HG03159 (cell line): ENCODE measurements around the gene XKR7.

Experiments
- ATAC-seq: cut with Tn5 transposase; IDR thresholded peaks from one replicate; pipeline ENCODE4 v1.9.1; 2021; ENCODE audit warnings: mild to moderate bottlenecking, moderate library complexity; ENCODE audit not compliant: unreplicated experiment

The XKR7 gene

DNA sequence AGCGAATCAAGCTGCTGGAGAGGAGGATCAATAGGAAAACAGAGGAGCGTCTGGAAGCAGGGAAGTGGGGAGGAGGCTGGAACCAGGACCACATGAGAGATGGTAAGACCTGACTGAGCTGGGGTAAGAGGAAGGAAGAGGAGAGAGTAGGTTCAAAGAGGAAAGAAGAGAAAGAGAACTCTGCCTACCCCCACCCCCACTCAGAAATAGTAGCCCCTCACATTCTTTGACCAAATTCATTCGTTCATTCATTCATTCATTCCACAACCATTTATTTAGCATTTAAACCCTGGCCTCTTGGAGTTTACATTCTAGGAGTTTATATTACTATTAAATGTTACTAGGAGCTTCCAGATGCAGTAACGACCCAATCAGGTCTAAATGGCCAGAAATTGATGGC lies 68.3 kb downstream of the XKR7 start:
- ATAC-seq, result no peak

DNA sequence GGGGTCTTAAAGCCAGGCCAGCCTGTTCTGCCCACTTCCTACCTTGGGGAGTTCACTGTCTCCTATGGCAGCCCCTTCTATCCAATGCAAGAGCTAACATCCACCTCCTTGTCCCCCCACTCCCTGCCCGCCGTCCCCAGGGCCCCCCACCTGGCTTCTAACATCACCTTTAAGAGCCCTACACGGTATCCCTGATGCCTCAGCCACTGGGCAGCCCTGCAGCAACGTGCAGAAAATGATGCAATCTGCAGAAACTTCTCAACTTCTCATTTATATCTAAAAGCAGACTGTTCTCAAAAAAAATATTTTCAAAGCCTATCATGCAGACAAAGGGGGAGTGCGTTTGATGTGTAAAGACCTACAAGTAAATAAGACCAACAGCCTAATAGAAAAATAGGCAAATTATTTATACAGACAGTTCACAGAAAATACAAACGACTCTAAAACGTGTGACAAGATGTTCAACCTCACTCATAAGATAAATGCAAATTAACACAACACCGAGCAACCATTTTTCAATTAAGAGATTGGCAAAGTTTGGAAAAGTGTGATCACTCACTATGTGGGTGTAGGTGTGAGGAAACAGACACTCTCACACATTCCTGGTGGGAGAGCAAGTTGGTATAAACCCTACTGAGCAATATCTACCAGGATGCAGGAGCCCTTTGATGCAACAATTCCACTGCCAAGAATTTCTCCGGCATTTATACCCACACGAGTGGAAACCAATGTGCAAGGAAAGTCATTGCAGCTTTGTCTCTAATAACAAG lies 69.0 kb downstream of the XKR7 start:
- no peak for ATAC-seq

DNA sequence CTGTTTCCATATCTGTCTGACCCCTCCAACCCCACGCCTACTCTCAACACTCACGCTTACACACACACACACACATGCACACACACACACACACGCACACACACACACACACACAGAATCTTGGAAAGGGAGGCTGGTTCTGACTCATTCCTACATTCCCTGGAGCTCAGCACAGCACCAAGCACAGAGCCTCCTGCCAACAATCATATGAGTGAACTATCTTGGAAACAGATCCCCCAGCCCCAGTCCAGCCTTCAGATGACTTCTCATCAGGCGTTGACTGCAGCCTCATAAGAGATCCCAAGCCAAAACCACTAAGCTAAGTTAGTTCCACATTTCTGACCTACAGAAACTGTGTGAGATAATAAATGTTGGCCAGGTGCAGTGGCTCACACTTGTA lies 70.0 kb downstream of the XKR7 start:
- ATAC-seq, result no peak

DNA sequence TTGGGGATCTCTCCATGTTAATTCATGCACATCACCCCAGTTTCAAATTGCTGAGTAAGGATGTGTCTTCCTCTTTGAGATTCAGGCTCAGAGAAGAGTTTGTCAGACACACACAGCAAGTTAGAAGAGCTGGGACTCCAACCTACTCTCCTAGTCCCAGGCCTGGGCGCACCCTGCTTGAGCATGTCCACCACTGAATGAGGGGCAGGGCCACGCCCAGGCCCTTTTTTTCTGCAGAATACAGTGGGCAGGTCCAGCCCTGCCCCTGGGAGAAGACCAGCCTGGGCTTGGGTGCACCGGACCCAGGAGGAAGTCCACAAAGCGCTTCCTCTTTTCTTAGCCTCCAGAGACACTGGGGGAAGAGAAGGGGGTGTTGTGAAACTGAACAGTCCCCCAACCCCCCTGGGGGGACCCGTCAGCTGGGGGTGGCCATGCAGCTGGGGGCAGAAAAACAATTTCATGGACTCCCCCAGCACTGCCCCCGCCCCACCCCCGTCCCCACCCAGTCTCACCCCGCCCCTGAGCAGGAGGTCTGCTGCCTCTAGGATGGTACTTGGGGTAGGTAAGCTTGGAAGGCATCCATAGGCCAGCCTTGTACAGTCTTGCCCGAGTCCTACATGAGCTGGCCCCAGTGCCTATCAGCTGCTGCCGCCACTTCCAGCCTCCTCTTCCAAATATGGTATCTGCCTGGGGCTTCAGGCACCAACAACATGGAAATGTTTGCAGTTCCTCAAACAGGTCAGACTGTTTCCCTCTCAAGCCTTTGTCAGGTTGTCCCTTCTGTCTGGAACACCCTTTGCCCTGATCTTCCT lies 72.4 kb downstream of the XKR7 start:
- peak; percentile 67 for ATAC-seq

DNA sequence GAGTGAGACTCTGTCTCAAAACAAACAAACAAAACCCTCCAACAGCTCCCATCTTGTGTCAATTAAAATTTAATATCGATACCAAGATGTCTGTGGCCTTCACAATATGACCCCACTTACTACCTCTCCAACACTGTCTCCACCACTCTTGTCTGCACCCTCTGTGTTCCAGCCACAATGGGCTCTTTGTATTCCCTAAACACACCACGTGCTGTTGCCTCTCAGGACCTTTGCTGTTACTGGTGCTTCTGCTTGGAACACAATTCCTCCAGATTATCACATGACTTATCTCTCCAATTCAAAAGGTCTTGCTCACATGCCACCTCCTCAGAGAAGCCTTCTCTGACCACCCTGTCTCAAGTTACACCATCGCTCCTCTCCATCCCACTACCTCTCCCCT lies 78.0 kb downstream of the XKR7 start:
- ATAC-seq, result no peak

DNA sequence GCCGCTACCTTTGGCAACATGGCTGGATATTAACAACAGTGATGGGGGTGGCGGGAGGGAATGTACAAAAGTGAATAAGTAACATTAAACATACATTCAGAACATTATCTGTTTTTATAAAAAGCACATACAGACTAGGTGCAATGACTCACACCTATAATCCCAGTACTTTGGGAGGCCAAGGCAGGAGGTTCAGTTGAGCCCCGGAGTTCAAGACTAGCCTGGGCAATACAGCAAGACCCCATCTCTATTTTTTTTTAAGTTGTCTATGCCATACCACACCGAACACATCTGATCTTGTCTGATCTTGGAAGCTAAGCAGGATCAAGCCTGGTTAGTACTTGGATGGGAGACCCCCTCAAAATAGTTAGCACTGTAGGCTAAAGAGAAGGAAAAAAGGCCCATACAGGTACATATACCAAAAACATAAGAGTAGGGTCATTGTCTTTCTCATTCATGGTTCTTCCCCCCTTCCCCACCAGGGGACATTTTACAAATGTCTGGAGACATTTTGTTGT lies 82.4 kb downstream of the XKR7 start:
- ATAC-seq, result no peak

DNA sequence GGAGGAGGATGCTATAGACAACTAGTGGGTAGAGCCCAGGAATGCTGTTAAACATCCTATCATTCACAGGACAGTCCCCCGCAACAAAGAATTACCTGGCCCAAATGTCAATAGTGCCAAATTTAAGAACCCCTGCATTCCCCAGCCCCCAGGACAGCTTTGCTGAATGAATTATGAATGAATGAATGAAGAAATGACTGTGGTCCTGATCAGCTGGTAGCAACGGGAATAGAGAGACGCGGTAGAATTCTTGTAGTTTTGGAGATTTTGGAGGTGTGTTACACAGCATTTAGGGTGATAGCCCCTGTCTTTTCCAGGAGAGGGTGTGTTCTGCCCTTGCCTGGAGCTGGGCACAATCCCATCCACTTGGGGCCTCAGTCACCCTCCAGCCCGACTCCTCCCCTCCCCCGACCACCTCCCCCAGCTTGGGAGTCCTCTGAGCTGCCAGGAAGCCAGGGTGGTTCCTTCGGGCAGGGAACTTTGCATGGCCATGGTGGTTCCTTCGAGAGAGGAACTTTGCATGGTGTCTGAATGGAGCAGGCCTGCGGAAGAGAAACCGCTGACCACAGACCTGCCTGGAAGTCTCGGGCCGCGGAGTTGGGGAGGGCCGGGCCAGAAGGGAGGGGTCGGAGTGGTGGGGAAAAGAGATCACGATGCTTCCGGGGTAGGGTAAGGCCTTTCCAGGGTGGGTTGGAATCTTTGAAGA lies 83.1 kb downstream of the XKR7 start:
- no peak for ATAC-seq

DNA sequence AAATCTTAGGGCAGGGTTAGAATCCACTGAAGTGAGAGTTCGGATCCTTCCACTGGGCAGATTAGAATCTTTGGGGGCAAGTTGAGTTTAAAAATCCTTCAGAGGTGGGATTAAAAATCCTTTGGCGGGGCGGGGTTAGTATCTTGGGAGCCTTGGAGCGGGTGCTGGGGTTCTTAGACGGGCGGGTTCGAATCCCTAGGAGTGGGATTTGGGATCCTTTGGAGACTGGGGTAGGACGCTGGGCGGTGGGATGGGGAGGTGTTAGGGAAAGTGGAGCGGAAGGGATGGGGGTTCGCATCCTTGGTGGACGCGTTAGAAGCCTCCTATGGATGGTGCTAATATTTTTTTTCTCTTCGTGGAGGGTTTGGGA lies 83.8 kb downstream of the XKR7 start:
- ATAC-seq, result no peak

DNA sequence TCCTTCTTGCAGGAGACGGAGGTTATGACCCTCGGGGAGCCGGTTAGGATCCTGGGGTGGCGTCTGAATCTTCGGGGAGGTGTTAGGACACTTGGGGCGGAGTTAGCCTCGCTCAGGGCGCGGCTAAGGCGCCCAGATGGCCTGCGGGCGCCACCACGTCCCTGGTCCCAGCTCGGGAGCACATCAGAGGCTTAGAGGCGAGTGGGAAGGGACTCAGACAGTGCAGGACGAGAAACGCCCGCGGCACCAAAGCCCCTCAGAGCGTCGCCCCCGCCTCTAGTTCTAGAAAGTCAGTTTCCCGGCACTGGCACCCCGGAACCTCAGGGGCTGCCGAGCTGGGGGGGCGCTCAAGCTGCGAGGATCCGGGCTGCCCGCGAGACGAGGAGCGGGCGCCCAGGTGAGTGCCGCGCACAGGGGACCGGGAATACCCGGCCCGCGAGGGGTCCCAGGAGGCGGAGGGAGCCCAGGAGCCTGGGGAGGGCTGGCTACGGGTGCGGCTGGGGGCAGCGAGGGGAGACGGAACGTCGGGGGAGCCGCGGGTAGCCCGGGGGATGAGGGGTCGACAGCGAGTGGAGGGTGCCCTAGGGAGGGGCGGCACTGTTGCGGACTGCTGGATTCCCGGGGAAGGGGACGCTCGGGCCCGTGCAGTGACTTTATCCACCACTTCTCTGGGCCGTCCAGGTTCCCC lies 84.3 kb downstream of the XKR7 start, which contains the start of gene HCK:
HCK (plus strand) TSS at position 153 of the 688 bp plus-strand sequence.
- no peak for ATAC-seq

DNA sequence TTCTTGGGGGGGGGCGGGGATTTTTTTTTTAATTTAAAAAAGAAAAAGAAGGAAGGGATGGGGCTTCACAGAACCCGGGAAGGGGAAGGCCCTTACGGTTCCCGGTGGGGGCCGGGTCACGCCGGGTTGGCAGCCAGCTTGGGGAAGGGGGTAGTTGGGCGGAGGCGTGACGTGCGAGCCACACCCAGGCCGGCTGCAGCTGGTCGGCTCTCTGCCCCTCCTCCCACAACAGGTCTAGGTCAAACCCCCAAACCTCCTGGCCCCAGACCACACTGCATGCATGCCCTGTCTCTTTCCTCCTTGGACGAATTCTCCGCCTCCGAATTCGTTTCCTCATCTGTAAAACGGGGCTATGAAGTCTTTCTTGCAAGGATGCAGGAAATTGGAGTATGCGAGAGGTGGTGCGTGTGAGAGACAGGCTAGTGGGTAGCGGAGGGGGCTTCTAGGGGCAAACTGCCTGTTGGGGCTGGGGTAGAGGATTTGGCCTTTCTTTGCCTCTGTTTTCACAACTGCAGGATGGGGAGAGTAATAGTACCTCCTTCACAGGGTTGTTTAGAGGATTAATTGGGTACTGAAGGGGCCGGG lies 84.9 kb downstream of the XKR7 start:
- no peak for ATAC-seq
